Activated T-cell treated with anti-CD3 and anti-CD28 coated beads, Interleukin-2, amount 50 U/mL, for 48 hours (primary cell): ENCODE data around the gene EPHB4.
A peak's percentile ranks its signal among the peaks of the same experiment; 100 is the strongest.
"Not testable (repeated sequence)": the region's sequence is repeated elsewhere in the genome, so short reads cannot be mapped to it uniquely, and the experiment has no call there.

Experiments used
- DNase-seq, 2 experiments: peaks; one replicate each; pipeline ENCODE4 v3.0.0-alpha.2; 2020

The EPHB4 gene

DNA sequence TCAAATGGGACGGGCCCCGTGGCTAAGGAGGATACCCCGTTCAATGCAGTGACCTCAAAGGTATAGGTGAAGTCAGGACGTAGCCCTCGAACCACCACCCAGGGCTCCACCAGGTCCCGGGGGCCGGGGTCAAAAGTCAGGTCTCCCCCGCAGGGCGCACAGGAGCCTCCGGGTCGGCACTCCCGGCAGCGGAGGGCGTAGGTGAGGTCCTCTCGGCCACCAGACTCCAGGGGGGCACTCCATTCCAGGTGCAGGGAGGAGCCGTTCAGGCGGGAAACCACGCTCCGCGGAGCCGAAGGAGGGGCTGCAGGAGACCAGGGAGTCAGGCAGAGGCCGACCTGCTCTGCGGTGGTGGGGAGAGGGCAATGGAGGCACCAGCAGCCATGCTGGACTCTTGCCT, 7.7 kb downstream of the EPHB4 start:
- no peak for DNase-seq

DNA sequence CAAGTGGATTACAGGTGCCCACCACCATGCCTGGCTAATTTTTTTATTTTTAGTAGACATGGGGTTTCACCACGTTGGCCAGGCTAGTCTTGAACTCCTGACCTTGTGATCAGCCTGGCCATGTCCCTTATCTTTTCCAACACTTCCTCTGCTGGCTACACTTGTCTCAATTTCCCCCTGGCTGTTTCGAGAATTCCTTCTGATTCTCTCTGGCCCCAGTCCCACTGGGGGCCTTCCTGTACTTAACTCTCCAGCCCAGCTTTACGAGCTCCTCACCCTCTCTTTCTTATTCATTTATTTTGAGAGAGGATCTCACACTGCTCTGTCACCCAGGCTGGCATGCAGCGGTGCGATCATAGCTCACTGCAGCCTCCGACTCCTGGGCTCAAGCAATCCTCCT, 8.5 kb downstream of the EPHB4 start:
- DNase-seq, result no peak

DNA sequence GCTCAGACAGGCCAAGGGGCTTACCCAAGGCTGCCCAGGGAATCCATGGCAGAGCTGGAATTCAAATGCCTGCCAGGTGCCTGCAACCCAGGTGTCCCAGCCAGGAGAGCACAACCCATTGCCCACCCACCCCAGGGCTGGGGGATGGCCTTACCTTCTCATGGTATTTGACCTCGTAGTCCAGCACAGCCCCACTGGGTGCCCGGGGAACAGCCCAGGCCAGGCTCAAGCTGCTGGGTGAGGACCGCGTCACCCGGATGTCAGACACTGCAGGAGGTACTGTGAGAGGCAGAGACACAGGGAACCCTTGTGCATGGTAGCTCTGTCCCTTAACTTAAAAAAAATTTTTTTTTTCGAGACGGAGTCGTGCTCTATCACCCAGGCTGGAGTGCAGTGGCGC, 9.0 kb downstream of the EPHB4 start:
- DNase-seq, result no peak

DNA sequence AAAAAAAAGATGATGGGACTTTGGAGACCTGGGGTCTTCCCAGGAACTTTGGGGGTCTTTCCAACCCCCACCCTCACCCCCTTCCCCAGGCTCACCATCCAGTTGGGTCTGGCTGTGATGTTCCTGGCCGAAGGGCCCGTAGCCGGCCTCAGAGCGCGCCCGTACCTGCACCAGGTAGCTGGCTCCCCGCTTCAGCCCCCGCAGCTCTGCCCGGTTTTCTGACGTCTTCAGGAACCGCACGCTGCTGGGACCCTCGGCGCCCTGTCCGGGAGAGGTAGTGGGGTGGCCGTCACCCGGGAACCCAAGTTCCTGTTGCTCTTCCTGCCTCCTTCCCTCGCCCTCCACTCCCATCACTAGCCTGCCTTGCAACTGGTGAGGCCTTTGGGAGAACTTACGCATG, 10.2 kb downstream of the EPHB4 start:
- no peak for DNase-seq

DNA sequence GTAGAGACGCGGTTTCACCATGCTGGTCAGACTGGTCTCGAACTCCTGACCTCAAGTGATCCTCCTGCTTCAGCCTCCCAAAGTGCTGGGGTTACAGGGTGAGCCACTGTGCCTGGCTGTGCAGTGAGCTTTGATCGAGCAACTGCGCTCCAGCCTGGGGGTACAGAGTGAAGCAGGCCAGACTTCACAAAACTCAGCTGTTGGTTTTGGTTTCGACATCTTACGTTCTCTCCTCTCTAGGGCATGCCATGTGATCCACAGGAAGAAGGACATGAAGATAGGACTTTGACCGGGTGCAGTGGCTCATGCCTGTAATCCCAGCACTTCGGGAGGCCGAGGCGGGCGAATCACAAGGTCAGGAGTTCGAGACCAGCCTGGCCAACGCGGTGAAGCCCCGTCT, 10.8 kb downstream of the EPHB4 start:
- not testable (repeated sequence) for DNase-seq

DNA sequence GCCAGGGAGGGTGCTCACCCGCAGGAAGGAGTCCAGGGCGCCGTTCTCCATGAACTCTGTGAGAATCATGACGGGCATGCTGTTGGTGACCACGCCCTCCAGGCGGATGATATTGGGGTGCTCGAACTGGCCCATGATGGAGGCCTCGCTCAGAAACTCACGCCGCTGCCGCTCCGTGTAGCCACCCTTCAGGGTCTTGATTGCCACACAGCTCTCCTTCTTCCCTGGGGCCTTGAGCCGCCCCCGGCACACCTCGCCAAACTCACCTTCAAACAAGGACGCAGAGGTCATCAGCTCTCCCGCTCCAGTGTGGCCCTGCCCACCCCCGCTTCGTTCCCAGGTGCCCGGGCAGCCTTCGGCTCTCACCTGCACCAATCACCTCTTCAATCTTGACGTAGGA, 14.6 kb downstream of the EPHB4 start:
- DNase-seq, result no peak

DNA sequence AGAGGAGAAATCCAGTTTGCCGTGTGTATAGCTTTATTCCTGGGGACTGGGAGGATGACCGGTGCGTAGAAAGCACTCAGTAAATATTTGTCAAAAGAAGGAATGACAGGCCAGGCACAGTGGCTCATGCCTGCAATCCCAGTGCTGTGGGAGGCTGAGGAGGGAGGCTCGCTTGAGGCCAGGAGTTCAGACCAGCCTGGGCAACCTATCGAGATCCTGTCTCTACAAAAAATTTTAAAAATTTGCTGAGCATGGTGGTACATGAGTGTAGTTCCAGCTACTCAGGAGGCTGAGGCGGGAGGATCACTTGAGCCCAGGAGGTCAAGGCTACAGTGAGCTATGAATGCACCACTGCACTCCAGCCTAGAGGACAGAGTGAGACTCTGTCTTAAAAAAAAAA, 15.8 kb downstream of the EPHB4 start:
- no peak for DNase-seq

DNA sequence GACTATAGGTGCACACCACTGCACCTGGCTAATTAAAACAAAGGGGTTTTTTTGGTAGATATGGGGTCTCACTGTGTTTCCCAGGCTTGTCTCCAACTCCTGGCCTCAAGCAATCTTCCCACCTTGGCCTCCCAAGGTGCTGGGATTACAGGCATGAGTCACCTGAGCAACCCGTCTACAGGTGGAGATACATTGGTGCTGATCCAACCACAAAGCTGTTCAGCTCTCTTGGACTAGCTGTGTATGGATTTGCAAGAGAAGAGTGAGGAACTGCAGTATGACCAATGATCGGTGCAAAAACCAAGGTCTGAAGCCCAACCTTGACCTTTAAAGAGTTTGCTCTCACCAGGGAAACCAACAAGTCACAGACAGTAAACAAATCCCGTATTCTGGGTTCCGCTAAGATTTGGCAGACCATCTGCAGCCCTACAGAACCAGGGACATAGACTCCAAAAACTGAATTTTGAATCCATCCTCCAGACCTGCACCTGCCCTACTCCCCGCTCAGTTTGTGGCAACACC, 18.9 kb downstream of the EPHB4 start:
- DNase-seq, result no peak

DNA sequence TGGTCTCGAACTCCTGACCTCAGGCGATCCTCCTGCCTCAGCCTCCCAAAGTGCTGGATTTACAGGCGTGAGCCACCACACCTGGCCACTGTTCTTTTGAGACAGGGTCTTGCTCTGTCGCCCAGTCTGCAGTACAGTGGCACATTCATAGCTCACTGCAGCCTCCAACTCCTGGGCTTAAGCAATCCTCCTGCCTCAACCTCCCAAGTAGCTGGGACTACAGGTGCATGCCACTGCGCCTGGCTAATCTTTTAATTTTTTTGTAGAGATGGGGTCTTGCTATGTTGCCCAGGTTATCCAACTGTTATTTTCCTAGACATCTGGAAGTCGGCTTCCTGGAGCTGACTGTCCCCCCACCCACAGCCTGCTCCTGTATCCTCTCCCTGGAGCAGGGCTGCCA, 20.4 kb downstream of the EPHB4 start:
- DNase-seq, result not testable (repeated sequence)

DNA sequence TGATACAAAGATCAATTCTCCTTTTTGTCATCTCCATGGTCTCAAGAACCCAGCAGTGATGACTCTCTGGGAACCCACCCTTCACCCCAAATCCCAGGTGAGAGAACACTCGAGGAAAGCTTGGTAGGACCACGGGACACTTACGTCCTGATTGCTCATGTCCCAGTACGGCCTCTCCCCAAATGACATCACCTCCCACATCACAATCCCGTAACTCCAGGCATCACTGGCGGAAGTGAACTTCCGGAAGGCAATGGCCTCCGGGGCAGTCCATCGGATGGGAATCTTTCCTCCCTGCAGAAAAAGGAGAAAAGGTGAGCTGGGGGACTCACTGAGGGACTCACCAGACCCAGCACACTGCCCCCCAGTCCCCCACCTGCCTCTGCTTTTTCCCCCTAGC, 21.0 kb downstream of the EPHB4 start:
- no peak for DNase-seq

DNA sequence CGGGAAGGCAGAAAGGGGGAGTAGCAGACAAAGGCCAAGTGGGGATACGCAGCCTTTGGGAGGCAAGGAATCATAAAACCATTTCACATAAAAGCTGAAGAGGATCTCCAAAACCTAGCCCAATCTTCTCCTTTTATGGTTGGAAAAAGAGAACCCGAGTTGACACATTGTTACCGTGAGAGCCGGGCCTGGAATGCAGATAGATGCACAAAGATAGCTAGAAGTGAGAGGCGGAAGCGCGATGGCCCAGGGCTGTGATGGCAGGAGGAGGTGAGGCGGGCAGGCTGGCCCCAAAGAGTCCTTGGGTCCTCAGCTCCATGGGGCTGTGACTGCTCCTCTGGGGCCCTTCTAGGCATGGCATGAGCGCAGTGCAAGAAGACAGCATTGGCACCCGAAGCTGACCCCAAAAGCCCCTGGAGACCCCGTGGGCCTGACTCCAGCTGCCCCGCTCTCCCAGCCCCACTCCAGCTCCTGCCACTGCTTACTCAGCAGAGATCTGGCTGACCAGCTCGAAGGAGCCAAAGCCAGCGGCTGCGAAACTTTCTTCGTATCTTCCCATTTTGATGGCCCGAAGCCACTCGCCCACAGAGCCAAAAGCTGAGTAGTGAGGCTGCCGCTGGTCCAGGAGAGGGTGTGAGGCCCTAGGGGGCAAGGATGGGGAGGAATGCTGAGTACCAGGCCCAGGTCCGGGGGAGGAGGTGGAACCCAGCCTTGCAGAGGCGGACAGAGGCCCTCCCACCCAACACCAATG, 22.5 kb downstream of the EPHB4 start:
- no peak for DNase-seq

DNA sequence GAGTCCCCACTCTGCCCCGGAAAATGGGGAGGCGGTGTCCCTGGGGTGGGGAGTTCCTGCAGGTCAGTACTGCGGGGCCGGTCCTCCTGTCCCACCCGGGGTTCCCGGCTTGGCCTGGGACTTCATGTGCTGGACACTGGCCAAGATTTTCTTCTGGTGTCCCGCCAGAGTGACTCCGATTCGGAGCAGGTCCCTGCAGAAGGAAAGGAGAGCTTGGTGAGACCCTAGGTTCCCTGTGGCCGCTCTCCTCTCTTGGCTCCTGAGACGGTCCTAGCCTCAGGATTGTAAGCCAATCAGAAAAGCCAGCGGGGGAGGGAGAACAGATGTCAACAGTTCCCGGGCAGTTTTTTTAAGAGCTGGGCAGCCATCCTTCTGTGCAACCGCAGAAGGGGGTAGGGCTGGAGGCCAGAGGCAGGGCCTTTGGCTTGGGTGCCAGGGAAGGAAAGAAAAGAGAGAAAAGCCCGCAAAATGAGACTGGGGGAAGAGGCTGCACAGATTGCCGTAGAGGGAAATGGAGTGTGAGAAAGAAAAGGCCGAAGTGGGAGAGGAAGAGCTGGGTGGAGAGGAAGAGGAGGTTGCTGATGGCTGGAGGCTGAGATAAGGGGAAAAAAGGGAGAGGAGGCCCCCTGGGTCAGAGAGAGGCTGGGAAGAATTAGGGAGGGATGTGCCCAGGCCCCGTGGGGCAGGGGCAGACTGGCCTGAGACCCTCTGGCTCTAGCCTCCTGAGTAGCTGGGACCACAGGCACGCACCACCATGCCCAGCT, 23.7 kb downstream of the EPHB4 start:
- DNase-seq, result no peak

DNA sequence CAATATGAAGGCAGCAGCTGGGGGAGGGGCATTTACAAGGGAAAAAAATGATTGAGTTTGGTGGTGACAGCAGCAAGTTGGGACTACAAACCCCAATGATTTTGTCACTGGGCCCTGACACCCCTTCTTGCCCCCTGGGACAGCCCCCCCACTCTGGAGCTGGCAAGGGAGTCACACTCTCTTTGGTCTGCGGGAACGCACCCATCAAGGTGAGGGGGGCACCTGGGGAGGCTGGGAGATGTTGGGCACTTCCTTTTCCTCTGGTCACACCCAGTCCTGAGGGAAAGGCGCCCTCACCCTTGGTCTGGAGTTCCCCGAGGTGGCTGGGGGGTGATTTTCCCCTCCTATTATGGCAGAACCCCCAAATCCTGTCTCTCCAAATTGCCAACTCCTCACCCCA, 24.4 kb downstream of the EPHB4 start:
- no peak for DNase-seq

DNA sequence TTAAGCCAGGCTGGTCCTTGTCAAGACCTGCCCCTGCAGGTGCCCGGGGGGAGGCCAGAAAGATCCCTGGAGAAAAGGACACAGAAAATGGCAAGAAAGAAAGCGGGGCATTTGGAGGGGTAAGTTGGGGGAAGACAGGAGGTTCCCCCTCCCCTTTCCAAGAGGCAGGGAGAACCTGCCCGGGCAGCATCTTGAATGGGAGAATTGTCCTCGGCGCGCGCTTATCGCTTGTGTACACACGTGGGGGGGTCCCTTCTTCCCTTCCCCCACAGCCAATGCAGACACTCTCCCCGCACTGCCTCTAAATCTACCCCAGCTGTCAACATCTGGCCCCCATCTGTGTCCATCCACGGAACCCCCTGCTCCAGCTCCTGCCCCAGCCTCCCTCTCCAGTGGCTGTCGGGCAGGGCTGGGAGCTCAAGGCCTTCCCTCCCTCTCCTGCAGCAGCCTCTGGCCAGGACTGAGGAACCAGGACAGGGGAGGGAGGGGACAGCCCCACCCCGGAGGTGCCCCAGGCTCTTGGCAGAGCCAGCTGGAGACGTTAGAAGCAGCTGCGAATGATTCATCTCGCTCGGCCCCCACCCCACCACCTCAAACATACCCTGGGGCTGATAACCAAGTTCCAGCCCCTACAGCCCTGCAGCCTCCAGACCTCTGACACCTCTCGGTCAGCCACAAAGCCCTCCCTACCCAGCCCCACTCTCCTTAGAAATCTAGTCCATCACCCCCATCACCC, 25.3 kb downstream of the EPHB4 start:
- DNase-seq, result no peak

DNA sequence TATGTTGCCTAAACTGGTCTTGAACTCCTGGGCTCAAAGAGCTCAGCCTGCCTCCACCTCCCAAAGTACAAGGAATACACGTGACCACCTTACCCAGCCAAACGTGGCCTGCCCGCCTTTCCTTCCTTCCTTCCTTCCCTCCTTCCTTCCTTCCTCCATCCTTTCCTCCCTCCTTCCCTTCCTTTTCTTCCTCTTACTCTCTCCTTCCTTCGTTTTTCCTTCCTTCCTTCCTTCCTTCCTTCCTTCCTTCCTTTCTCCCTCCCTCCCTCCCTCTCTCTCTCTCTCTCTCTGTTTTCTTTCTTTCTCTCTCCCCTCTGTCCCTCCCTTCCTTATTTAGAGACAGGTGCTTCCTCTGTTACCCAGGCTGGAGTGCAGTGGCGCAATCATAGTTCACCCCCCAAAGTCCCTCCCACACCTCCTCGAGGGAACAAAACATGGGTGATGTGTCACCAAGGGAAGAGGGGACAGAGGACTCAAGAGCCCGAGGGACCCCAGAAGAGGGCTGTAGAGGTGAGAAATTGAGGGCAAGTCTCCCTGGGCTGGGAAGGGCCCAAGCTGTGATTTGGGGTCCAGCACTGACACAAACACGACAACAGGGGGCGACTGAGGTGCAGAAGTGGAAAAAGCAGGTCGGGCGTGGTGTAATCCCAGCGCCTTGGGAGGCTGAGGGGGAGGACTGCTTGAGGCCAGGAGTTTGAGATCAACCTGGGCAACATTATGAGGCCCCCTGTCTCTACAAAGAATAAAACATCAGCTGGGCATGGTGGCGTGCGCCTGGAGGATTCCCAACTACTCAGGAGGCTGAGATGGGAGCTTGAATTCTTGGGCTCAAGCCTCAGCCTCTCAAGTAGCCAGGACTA, 28.1 kb downstream of the EPHB4 start:
- peak; percentile 72 to 74 for DNase-seq

DNA sequence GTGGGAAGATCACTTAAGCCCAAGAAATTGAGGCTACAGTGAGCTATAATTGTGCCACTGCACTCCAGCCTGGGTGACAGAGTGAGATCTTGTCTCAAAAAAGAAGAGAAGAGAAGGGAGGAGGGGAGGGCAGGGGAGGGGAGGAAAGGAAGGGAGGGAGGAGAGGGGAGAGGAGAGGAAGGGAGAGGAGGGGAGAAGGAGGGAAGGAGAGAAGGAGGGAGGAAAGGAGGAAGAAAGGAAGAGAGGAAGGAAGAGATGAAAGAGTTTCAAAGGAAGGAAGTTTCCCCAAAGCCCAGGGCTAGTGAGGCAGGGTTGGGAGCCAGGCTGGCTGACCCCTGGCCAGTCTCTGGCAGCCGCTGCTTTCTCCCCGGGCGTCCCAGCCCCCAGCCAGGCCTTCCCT, 32.6 kb downstream of the EPHB4 start:
- no peak for DNase-seq

DNA sequence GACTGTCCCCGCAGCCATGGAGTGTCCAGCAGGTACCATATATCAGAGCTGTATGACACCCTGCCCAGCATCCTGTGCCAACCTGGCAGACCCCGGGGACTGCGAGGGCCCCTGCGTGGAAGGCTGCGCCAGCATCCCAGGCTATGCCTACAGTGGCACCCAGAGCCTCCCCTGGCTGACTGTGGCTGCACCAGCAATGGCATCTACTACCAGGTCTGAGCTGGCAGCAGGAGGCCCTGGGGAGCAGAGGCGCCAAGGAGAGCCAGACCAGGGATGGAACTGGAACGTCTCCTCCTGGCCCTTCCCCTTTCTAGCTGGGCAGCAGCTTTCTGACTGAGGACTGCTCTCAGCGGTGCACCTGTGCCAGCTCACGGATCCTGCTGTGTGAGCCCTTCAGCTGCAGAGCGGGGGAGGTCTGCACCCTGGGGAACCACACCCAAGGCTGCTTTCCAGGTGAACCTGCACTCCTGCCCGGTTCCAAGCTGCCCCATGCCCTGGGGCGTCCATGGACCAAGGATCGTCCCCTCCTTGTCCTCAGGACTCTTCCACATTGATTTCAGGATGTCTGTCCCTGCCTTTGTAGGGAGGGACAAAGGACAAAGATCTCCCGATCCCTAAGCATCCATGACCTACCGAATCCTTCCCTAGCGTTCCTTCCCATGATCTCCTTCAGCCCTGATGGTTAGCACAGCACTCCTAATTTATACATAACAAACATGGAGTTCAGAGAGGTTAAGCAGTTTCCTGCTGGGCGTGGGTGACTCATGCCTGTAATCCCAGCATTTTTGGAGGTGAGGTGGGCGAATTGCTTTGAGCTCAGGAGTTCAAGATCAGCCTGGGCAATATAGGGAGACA, 33.3 kb downstream of the EPHB4 start:
- no peak for DNase-seq

DNA sequence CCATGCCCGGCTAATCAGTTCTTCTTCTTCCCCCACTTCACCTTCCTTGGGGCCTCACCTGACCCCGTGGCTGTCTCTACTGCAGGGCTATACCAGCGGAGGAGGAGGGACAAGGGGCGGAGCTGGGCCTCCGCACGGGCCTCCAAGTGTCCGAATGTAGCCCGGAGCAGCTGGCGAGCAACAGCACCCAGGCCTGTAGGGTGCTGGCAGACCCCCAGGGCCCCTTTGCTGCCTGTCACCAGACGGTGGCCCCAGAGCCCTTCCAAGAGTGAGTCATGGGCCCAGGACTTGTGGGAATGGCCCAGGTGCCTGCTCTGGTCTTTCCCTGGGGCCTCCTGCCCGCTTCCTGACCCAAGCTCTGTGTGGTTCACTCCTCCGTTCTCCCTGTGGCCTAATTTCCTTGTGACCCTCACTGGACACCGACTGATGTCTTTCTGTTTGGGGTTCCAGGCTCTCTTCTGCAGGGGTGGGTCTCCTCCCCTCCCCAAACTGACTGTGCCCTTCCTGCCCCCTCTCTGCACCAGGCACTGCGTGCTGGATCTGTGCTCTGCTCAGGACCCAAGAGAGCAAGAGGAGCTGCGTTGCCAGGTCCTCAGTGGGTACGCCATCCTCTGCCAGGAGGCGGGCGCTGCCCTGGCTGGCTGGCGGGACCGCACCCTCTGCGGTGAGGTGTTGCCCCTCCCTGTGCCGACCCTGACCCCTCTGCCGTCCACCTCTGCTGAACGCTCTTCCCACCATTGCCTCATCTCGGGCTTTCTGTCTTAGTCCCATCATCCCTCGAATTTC, 35.2 kb downstream of the EPHB4 start:
- no peak for DNase-seq

DNA sequence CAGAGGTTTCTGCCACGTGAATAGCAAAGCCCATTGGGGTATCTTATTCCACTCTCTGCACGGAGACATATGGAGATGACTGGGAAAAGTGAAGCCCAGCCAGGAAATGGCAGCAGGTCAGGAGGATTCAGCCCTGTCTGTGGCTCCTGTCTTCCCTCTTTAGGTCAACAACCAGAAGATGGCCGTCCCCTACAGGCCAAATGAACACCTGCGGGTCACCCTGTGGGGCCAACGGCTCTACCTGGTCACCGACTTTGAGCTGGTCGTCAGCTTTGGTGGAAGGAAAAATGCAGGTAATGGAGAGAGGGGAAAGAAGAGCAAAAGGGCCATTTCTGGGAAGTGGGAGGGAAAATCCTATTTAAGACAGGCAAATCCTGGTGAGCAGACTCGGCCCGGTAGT, 38.3 kb downstream of the EPHB4 start:
- no peak for DNase-seq

DNA sequence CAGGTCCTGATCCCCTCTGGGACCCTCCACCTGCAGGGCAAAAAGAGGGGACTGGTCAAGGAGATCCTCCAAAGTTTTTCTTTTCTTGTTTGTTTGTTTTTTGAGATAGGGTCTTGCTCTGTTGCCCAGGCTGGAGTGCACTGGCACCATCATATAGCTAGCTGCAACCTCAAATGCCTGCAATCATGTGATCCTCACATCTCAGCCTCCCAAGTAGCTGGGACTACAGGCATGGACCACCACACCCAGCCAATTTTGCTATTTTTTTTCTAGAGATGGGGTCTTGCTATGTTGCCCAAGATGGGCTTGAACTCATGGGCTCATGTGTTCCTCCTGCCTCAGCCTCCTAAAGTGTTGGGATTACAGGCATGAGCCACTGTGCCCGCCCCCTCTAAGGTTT, 41.0 kb downstream of the EPHB4 start:
- no peak for DNase-seq

DNA sequence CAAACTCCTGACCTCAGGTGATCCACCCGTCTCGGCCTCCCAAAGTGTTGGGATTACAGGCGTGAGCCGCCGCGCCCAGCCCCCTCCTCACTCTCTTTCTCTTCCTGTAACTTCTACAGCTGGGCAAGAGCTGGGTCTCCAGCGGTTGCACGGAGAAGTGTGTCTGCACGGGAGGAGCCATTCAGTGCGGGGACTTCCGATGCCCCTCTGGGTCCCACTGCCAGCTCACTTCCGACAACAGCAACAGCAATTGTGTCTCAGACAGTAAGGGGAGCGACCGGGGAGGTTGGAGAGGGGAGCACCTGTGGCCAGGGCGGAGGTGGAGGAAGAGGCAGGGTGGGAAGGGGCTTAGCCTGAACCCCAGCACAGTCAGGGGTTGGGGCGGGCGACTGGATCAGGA, 41.4 kb downstream of the EPHB4 start:
- no peak for DNase-seq
